Mesenchymal stem cell (in vitro differentiated cells and primary cell): ENCODE results near the gene ZC3H14.

Source experiments
- DNase-seq: peaks from one replicate; pipeline ENCODE4 v3.0.0-alpha.2; 2013
- H2AFZ ChIP-seq: one replicate; pipeline ENCODE4 v1.6.1; 2013; ENCODE audit warnings: low read depth, mild to moderate bottlenecking, control low read depth, inconsistent platforms, low read length, moderate library complexity
- H2AK5ac ChIP-seq: 2 replicates; pipeline ENCODE4 v1.6.1; 2013; ENCODE audit warnings: low read length, moderate library complexity, mild to moderate bottlenecking, inconsistent platforms; ENCODE audit not compliant: severe bottlenecking
- H2BK120ac ChIP-seq: one replicate; pipeline ENCODE4 v1.6.1; 2013; ENCODE audit warnings: low read depth, mild to moderate bottlenecking, inconsistent platforms, low read length, moderate library complexity
- H2BK12ac ChIP-seq, 2 experiments: one replicate each; pipeline ENCODE4 v1.6.1; 2013; ENCODE audit warnings: inconsistent platforms in 2 of 2, low read length in 2 of 2, mild to moderate bottlenecking in 2 of 2, moderate library complexity in 2 of 2, control low read depth in 1 of 2
- H2BK15ac ChIP-seq: one replicate; pipeline ENCODE4 v1.6.1; 2013; ENCODE audit warnings: mild to moderate bottlenecking, low read depth, inconsistent platforms; ENCODE audit not compliant: poor library complexity, severe bottlenecking
- H2BK5ac ChIP-seq: 2 replicates; pipeline ENCODE4 v1.6.1; 2013; ENCODE audit warnings: low read depth, mild to moderate bottlenecking, low read length, control low read depth, inconsistent platforms; ENCODE audit not compliant: poor library complexity, severe bottlenecking
- H3K14ac ChIP-seq, 2 experiments: one replicate each; pipeline ENCODE4 v1.6.1; 2013; ENCODE audit warnings: inconsistent platforms in 2 of 2, low read length in 2 of 2, control low read depth in 1 of 2, mild to moderate bottlenecking in 1 of 2, moderate library complexity in 1 of 2
- H3K18ac ChIP-seq, 2 experiments: one replicate each; pipeline ENCODE4 v1.6.1; 2013; ENCODE audit warnings: inconsistent platforms in 2 of 2, low read length in 2 of 2, control low read depth in 1 of 2, low read depth in 1 of 2, mild to moderate bottlenecking in 1 of 2
- H3K23ac ChIP-seq, 2 experiments: one replicate each; pipeline ENCODE4 v1.6.1; 2013; ENCODE audit warnings: inconsistent platforms in 2 of 2, low read length in 2 of 2, mild to moderate bottlenecking in 2 of 2, moderate library complexity in 2 of 2, control low read depth in 1 of 2
- H3K27ac ChIP-seq: 2 replicates; pipeline ENCODE4 v1.5.1; 2013; ENCODE audit warnings: mild to moderate bottlenecking, moderate library complexity, low read length, control low read depth, inconsistent platforms; ENCODE audit not compliant: poor library complexity, severe bottlenecking
- H3K27me3 ChIP-seq, 2 experiments: 2 replicates each; pipeline versions ENCODE4 v1.6.1 to v1.7.0; 2013; ENCODE audit warnings: low read length in 2 of 2, mild to moderate bottlenecking in 2 of 2, moderate library complexity in 2 of 2, control low read depth in 1 of 2, inconsistent platforms in 1 of 2; ENCODE audit not compliant: control insufficient read depth in 1 of 2, insufficient read depth in 1 of 2
- H3K36me3 ChIP-seq, 2 experiments: 2 replicates each; pipeline versions ENCODE4 v1.6.1 to v1.7.0; 2013; ENCODE audit warnings: low read length in 2 of 2, control low read depth in 1 of 2, inconsistent platforms in 1 of 2, low read depth in 1 of 2, mild to moderate bottlenecking in 1 of 2; ENCODE audit not compliant: insufficient read depth in 2 of 2, control insufficient read depth in 1 of 2
- H3K4ac ChIP-seq, 2 experiments: one replicate each; pipeline ENCODE4 v1.6.1; 2013; ENCODE audit warnings: inconsistent platforms in 2 of 2, low read length in 2 of 2, mild to moderate bottlenecking in 2 of 2, moderate library complexity in 2 of 2, control low read depth in 1 of 2, low read depth in 1 of 2
- H3K4me1 ChIP-seq: 2 replicates; pipeline ENCODE4 v1.6.1; 2013; ENCODE audit warnings: low read depth, low read length, control low read depth; ENCODE audit not compliant: control insufficient read depth, insufficient read depth
- H3K4me2 ChIP-seq: 2 replicates; pipeline ENCODE4 v1.6.1; 2013; ENCODE audit warnings: low read length, mild to moderate bottlenecking, inconsistent platforms; ENCODE audit not compliant: poor library complexity, severe bottlenecking
- H3K4me3 ChIP-seq, 2 experiments: 2 replicates each; pipeline versions ENCODE4 v1.5.1 to v1.7.0; 2013; ENCODE audit warnings: low read length in 2 of 2, mild to moderate bottlenecking in 2 of 2, control low read depth in 1 of 2, low read depth in 1 of 2; ENCODE audit not compliant: insufficient read depth in 1 of 2
- H3K79me1 ChIP-seq: replicated peaks from 2 replicates; pipeline ENCODE4 v1.6.1; 2013; ENCODE audit warnings: mild to moderate bottlenecking, control low read depth, low read length, inconsistent platforms; ENCODE audit not compliant: poor library complexity, severe bottlenecking
- H3K9ac ChIP-seq: 2 replicates; pipeline ENCODE4 v1.7.0; 2013; ENCODE audit warnings: mild to moderate bottlenecking, low read length, moderate library complexity
- H3K9me3 ChIP-seq: 2 replicates; pipeline ENCODE4 v1.7.0; 2013; ENCODE audit warnings: mild to moderate bottlenecking, low read length; ENCODE audit not compliant: control insufficient read depth
- H4K8ac ChIP-seq: one replicate; pipeline ENCODE4 v1.6.1; 2013; ENCODE audit warnings: inconsistent platforms, mild to moderate bottlenecking, low read length, moderate library complexity
- H4K91ac ChIP-seq: one replicate; pipeline ENCODE4 v1.6.1; 2013; ENCODE audit warnings: mild to moderate bottlenecking, low read length, inconsistent platforms
- WGBS: methylation state at CpG from one replicate; pipeline ENCODE4 v1.1.7; 2013; ENCODE audit warnings: mixed read lengths; 5-methylcytosine and 5-hydroxymethylcytosine counted together

ZC3H14 gene

DNA sequence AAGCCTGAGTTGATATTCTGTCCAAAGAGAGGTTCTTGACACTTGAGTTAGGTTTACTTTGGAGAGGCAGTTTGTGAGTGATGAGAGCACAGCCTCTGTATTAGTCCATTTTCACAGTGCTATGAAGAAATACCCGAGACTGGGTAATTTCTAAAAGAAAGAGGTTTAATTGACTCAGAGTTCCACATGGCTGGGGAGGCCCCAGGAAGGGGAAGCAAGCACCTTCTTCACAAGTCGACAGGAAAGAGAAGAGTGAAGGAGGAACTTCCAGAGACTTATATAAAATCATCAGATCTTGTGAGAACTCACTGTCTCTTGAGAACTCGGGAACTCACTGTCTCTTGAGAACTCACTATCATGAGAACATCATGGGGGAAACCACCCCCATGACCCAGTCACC lies 5.4 kb downstream of the ZC3H14 start:
- no peak overlapping the region for H3K14ac ChIP-seq
- WGBS = 97% methylated on average over 3 of the region's 3 CpGs

GRCh38 chr14:88572117-88572516 lies 9.3 kb downstream of the ZC3H14 start:
- no peak overlapping the region for H3K4me3 ChIP-seq
- H3K23ac ChIP-seq = no peak overlapping the region
- no peaks in the 10 kb centered on the region for H3K4me1 ChIP-seq
- no peaks in the 10 kb centered on the region for H3K9me3 ChIP-seq
- H3K27me3 ChIP-seq = no peaks in the 10 kb centered on the region
- H3K4me2 ChIP-seq = no peak overlapping the region
- 96% methylated on average over 3 of the region's 4 CpGs for WGBS
- no peak overlapping the region for H2BK120ac ChIP-seq
- DNase-seq = no peak
- H2BK15ac ChIP-seq = no peak overlapping the region
- H3K4ac ChIP-seq = no peak overlapping the region
- no peak overlapping the region for H2BK5ac ChIP-seq
- H3K27ac ChIP-seq = no peak overlapping the region
- no peak overlapping the region for H3K18ac ChIP-seq
- peaks cover 34 to 96% of the 10 kb centered on the region in 2 experiments for H3K36me3 ChIP-seq
- no peak overlapping the region for H3K14ac ChIP-seq
- no peak overlapping the region for H3K9ac ChIP-seq
- peaks cover 26% of the 10 kb centered on the region for H3K79me1 ChIP-seq
- H4K8ac ChIP-seq = no peak overlapping the region
- no peak overlapping the region for H2AFZ ChIP-seq
- no peak overlapping the region for H4K91ac ChIP-seq
- H2AK5ac ChIP-seq = no peak overlapping the region
- no peak overlapping the region for H2BK12ac ChIP-seq

More for the DNA sequence above, 5.4 kb downstream of the ZC3H14 start:
- H2AK5ac ChIP-seq = no peak overlapping the region
- no peak overlapping the region for H2AFZ ChIP-seq
- H4K8ac ChIP-seq = no peak overlapping the region
- H2BK120ac ChIP-seq = no peak overlapping the region
- H4K91ac ChIP-seq = no peak overlapping the region
- peaks cover 20% of the 10 kb centered on the region for H3K79me1 ChIP-seq
- no peak overlapping the region for H3K27ac ChIP-seq
- no peak overlapping the region for H3K4ac ChIP-seq
- no peak overlapping the region for H3K23ac ChIP-seq
- no peaks in the 10 kb centered on the region for H3K27me3 ChIP-seq
- H3K4me2 ChIP-seq = no peak overlapping the region
- no peak overlapping the region for H3K18ac ChIP-seq
- no peaks in the 10 kb centered on the region for H3K9me3 ChIP-seq
- no peaks in the 10 kb centered on the region for H3K4me1 ChIP-seq
- no peak overlapping the region for H2BK5ac ChIP-seq
- no peak overlapping the region for H2BK12ac ChIP-seq
- H3K36me3 ChIP-seq = peaks cover 15 to 65% of the 10 kb centered on the region in 2 experiments
- DNase-seq = no peak
- no peak overlapping the region for H3K9ac ChIP-seq
- no peak overlapping the region for H3K4me3 ChIP-seq
- no peak overlapping the region for H2BK15ac ChIP-seq

DNA sequence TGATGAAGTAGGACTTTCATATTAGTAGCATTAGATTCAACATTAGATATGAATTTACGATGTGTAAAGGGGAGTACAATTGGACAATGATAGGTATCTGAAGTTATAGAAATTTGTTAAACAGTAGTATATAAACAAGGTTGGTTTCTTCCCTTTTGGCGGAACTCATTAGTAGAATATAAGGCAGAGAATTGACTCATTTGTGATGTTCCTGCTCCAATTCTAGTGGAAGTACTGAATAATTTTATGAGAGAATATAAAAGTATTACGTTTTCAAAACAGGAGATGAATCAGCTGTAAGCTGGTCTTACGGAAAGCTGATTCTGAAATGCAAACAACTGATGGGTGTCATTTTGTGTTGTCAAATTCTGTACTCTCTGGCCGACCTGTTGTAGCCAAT lies 13.4 kb downstream of the ZC3H14 start:
- H2BK15ac ChIP-seq = no peak overlapping the region
- no peak overlapping the region for H3K4me2 ChIP-seq
- H3K4me1 ChIP-seq = no peaks in the 10 kb centered on the region
- no peak overlapping the region for H4K91ac ChIP-seq
- no peak overlapping the region for H2BK5ac ChIP-seq
- no peaks in the 10 kb centered on the region for H3K27me3 ChIP-seq
- H3K9me3 ChIP-seq = no peaks in the 10 kb centered on the region
- peaks cover 36 to 97% of the 10 kb centered on the region in 2 experiments for H3K36me3 ChIP-seq
- WGBS = 98% methylated on average over 5 of the region's 5 CpGs
- H3K14ac ChIP-seq = no peak overlapping the region
- H3K4me3 ChIP-seq = no peak overlapping the region
- H2BK120ac ChIP-seq = no peak overlapping the region
- no peak overlapping the region for H4K8ac ChIP-seq
- H3K9ac ChIP-seq = no peak overlapping the region
- H3K4ac ChIP-seq = no peak overlapping the region
- H3K27ac ChIP-seq = no peak overlapping the region
- H2BK12ac ChIP-seq = no peak overlapping the region
- DNase-seq = no peak
- no peak overlapping the region for H2AFZ ChIP-seq
- no peak overlapping the region for H3K18ac ChIP-seq
- no peak overlapping the region for H2AK5ac ChIP-seq
- no peak overlapping the region for H3K23ac ChIP-seq
- H3K79me1 ChIP-seq = peaks cover 16% of the 10 kb centered on the region

DNA sequence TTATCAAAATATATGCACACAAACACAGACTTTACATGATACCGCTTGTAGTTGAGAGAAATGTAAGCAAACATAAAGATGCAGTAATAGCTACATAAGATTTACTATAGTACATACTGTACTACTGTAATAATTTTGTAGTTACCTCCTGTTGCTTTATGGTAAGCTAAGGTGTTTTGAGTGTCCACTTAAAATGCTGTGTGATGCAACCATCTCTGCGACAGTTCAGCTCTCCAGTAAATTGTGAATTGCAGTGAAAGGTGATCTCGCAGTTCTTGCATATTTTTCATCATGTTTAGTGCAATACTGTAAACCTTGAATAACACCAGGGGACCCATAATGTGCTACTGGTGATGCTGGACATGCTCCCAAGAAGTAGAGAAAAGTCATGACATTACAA lies 21.6 kb downstream of the ZC3H14 start:
- WGBS = 100% methylated on average over 2 of the region's 3 CpGs

More for the DNA sequence above, 21.6 kb downstream of the ZC3H14 start:
- H2BK5ac ChIP-seq = no peak overlapping the region
- no peak overlapping the region for H3K9ac ChIP-seq
- no peak overlapping the region for H3K4me3 ChIP-seq
- no peak overlapping the region for H2BK120ac ChIP-seq
- H3K14ac ChIP-seq = no peak overlapping the region
- no peak for DNase-seq
- H2AFZ ChIP-seq = no peak overlapping the region
- H3K23ac ChIP-seq = no peak overlapping the region
- H2BK12ac ChIP-seq = no peak overlapping the region
- H3K27ac ChIP-seq = no peak overlapping the region
- no peak overlapping the region for H3K4ac ChIP-seq
- H3K9me3 ChIP-seq = no peaks in the 10 kb centered on the region
- no peaks in the 10 kb centered on the region for H3K4me1 ChIP-seq
- no peak overlapping the region for H4K91ac ChIP-seq
- H3K18ac ChIP-seq = no peak overlapping the region
- H3K36me3 ChIP-seq = peaks cover 23 to 92% of the 10 kb centered on the region in 2 experiments
- no peak overlapping the region for H4K8ac ChIP-seq
- H2AK5ac ChIP-seq = no peak overlapping the region
- H3K27me3 ChIP-seq = no peaks in the 10 kb centered on the region
- H3K79me1 ChIP-seq = peaks cover 11% of the 10 kb centered on the region
- H2BK15ac ChIP-seq = no peak overlapping the region
- H3K4me2 ChIP-seq = no peak overlapping the region
